Endothelial cell of umbilical vein (primary cell): ENCODE data around the gene RPL3. TPM values are rescaled to one million over a fixed set of nuclear protein-coding genes. Genes with fewer than 3 reads are reported as not detected.

ENCODE experiments used
- BruUV-seq: library from RNA; stranded (reverse); fragments of 400-500 nt; replicated peaks from 2 replicates; lab custom pipeline; 2021; lab: Mats Ljungman, UMichigan
- CTCF ChIA-PET: fragments of 300-600, 350-600 bp; sonication (Branson Sonifier 250); formaldehyde crosslinking; loops from one replicate; lab custom pipeline; 2021; ENCODE audit warnings: antibody characterized with exemption, inconsistent platforms; lab: Charles Lee
- POLR2A ChIA-PET: fragments of 300-600, 350-600 bp; sonication (Branson Sonifier 250); formaldehyde crosslinking; loops from one replicate; lab custom pipeline; 2021; ENCODE audit warnings: antibody characterized with exemption, inconsistent platforms; lab: Charles Lee
- DNase-seq: peaks from one replicate; pipeline ENCODE4 v3.0.0-alpha.2; 2011; ENCODE audit warnings: low read depth, low spot score
- FAIRE-seq: peaks from 2 replicates; lab custom pipeline; 2011; peaks lifted over from hg19 to GRCh38; lab: Jason Lieb, UNC
- H2AFZ ChIP-seq: 2 replicates; pipeline ENCODE4 v1.6.0; 2012; ENCODE audit warnings: low read depth, low read length, control low read depth, inconsistent platforms
- H3K27ac ChIP-seq: 2 replicates; pipeline ENCODE4 v1.5.1; 2011; ENCODE audit warnings: low read depth, mild to moderate bottlenecking, control low read depth, low read length, moderate library complexity; ENCODE audit not compliant: insufficient read depth
- H3K27me3 ChIP-seq, 2 experiments: 2 replicates each; pipeline versions ENCODE4 v1.6.0 to v1.6.1; 2011; ENCODE audit warnings: low read length in 2 of 2, mixed read lengths in 1 of 2; ENCODE audit not compliant: control insufficient read depth in 2 of 2, insufficient read depth in 2 of 2
- H3K36me3 ChIP-seq, 2 experiments: 2 replicates in 1 of 2; 3 replicates in 1 of 2; pipeline ENCODE4 v1.5.1; 2011; ENCODE audit warnings: low read length in 2 of 2, mild to moderate bottlenecking in 1 of 2, moderate library complexity in 1 of 2; ENCODE audit not compliant: control insufficient read depth in 2 of 2, insufficient read depth in 2 of 2; ENCODE audit errors: extremely low read depth in 1 of 2
- H3K4me1 ChIP-seq: 3 replicates; pipeline ENCODE4 v1.5.1; 2011; ENCODE audit warnings: mild to moderate bottlenecking, low read length; ENCODE audit not compliant: control insufficient read depth, insufficient read depth; ENCODE audit errors: extremely low read depth
- H3K4me2 ChIP-seq: 2 replicates; pipeline ENCODE4 v1.6.1; 2011; ENCODE audit warnings: low read length, control low read depth, mixed read lengths; ENCODE audit not compliant: insufficient read depth
- H3K4me3 ChIP-seq, 3 experiments: fragments of 200-600 bp in 1 of 3; sonication (generic), shearing (Covaris generic) in 1 of 3; replicated peaks in 1 of 3; 2 replicates each; pipeline ENCODE4 v1.5.1; 2011 to 2016; ENCODE audit warnings: control low read depth in 3 of 3, low read length in 3 of 3, mild to moderate bottlenecking in 2 of 3, inconsistent platforms in 1 of 3, low read depth in 1 of 3, moderate library complexity in 1 of 3; ENCODE audit not compliant: insufficient read depth in 1 of 3
- H3K79me2 ChIP-seq: 2 replicates; pipeline ENCODE4 v1.6.0; 2012; ENCODE audit warnings: low read length, inconsistent platforms; ENCODE audit not compliant: control insufficient read depth, insufficient read depth
- H3K9ac ChIP-seq: replicated peaks from 2 replicates; pipeline ENCODE3; 2011; ENCODE audit warnings: low read length, control low read depth; ENCODE audit not compliant: insufficient read depth; ENCODE audit errors: extremely low read depth
- H3K9me1 ChIP-seq: replicated peaks from 3 replicates; pipeline ENCODE4 v1.6.0; 2011; ENCODE audit warnings: mild to moderate bottlenecking, low read length; ENCODE audit not compliant: control insufficient read depth, insufficient read depth; ENCODE audit errors: extremely low read depth
- H3K9me3 ChIP-seq: replicated peaks from 2 replicates; pipeline ENCODE4 v1.5.1; 2012; ENCODE audit warnings: low read length, inconsistent platforms; ENCODE audit not compliant: control insufficient read depth, insufficient read depth
- H4K20me1 ChIP-seq: replicated peaks from 2 replicates; pipeline ENCODE3; 2011; ENCODE audit warnings: mild to moderate bottlenecking, low read length; ENCODE audit not compliant: control insufficient read depth, insufficient read depth; ENCODE audit errors: extremely low read depth
- EZH2 ChIP-seq: IDR thresholded peaks from 2 replicates; pipeline ENCODE4 v1.6.1; 2012; ENCODE audit warnings: borderline replicate concordance, low read depth, mild to moderate bottlenecking, moderate library complexity, low read length, inconsistent platforms; ENCODE audit not compliant: severe bottlenecking
- FOS ChIP-seq: IDR thresholded peaks from 2 replicates; pipeline ENCODE4 v1.6.1; 2011; ENCODE audit warnings: mild to moderate bottlenecking, low read length, moderate library complexity, borderline replicate concordance; ENCODE audit not compliant: insufficient read depth
- GATA2 ChIP-seq: IDR thresholded peaks from 2 replicates; pipeline ENCODE4 v1.7.0; 2011; ENCODE audit warnings: low read depth, mild to moderate bottlenecking, moderate library complexity, mixed read lengths, low read length; ENCODE audit not compliant: insufficient read length, insufficient read depth
- JUN ChIP-seq: IDR thresholded peaks from 2 replicates; pipeline ENCODE4 v1.6.1; 2011; ENCODE audit warnings: borderline replicate concordance, low read depth; ENCODE audit not compliant: insufficient read length, insufficient read depth
- MYC ChIP-seq: IDR thresholded peaks from one replicate; pipeline ENCODE4 v1.6.1; 2011; ENCODE audit warnings: mild to moderate bottlenecking, low read depth, low read length
- POLR2A ChIP-seq: IDR thresholded peaks from 2 replicates; pipeline ENCODE4 v1.6.1; 2012; ENCODE audit warnings: low read depth, mild to moderate bottlenecking, control low read depth, low read length
- POLR2AphosphoS5 ChIP-seq: IDR thresholded peaks from 2 replicates; pipeline ENCODE4 v1.6.1; 2012; ENCODE audit warnings: low read depth, mild to moderate bottlenecking, control low read depth, low read length, moderate library complexity; ENCODE audit not compliant: insufficient read depth
- dilution Hi-C: fragments of 300-500 bp; cut with MboI; formaldehyde crosslinking; loops from one replicate; pipeline ENCODE4 v1.15.0; 2019; ENCODE audit warnings: low sequenced_read_pairs; ENCODE audit not compliant: extremely low pct_ligation_motif_present
- intact Hi-C: fragments of 100-400 bp; cut with micrococcal nuclease; formaldehyde crosslinking; loops from one replicate; pipeline ENCODE4 v1.10.0; 2022
- polyA plus RNA-seq, 4 experiments: library from polyadenylated mRNA; depleted of rRNA in 3 of 4; stranded (reverse) in 3 of 4; unstranded in 1 of 4; fragments of >200 nt; gene quantifications; 2 replicates each; pipeline versions ENCODE4 v1.2.1 to v1.2.3, GENCODE V29; 2011 to 2012; ENCODE audit warnings: missing spikeins in 1 of 4
- total RNA-seq: library from RNA; stranded (reverse); gene quantifications from 2 replicates; pipeline ENCODE4 v1.2.3, GENCODE V29; 2021
- TF ChIP-seq, protein P1 (sequence below), 2 donors: IDR thresholded peaks; 1 replicate in 1 of 2; 2 replicates in 1 of 2; pipeline ENCODE4 v1.5.1; 2011; ENCODE audit warnings: low read length in 2 of 2, mild to moderate bottlenecking in 2 of 2, moderate library complexity in 2 of 2, control low read depth in 1 of 2, inconsistent platforms in 1 of 2, low read depth in 1 of 2; ENCODE audit not compliant: insufficient read depth in 1 of 2; ENCODE audit errors: extremely low read depth in 1 of 2
- TF ChIP-seq, protein P2 (sequence below): IDR thresholded peaks from 2 replicates; pipeline ENCODE4 v1.6.1; 2011; ENCODE audit not compliant: insufficient read depth, insufficient read length

Gene RPL3
- total and polyA plus RNA-seq, 2 donors (not counting 3 experiments of a cell fraction or from before 2014, with no cell fraction given), result 1,954 to 4,065 TPM

DNA sequence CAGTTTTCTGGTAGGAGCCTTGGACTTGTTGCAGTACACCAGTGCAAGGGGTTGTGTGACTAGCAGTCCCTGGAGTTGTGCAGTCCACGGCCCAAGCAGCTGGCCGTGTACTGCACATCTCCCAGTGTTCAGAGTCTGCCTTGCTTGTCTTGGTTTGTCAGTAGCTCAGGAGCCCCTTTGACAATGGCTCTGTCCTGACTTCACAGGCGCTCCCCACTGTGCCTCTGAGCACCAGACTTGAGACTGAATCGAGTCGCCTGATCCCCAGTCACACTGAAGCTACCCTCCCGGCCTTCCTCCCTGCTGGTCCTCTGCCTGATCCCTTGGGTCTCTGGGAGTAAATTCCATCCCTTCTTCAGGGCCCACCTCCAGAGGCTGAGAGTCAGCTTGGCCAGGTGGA is 49.8 kb upstream of the RPL3 start:
- no peak for TF ChIP-seq MYC
- TF ChIP-seq GATA2, result no peak
- TF ChIP-seq EZH2, result no peak
- no peak for TF ChIP-seq JUN
- no peak for TF ChIP-seq POLR2AphosphoS5
- TF ChIP-seq, protein P1, sequence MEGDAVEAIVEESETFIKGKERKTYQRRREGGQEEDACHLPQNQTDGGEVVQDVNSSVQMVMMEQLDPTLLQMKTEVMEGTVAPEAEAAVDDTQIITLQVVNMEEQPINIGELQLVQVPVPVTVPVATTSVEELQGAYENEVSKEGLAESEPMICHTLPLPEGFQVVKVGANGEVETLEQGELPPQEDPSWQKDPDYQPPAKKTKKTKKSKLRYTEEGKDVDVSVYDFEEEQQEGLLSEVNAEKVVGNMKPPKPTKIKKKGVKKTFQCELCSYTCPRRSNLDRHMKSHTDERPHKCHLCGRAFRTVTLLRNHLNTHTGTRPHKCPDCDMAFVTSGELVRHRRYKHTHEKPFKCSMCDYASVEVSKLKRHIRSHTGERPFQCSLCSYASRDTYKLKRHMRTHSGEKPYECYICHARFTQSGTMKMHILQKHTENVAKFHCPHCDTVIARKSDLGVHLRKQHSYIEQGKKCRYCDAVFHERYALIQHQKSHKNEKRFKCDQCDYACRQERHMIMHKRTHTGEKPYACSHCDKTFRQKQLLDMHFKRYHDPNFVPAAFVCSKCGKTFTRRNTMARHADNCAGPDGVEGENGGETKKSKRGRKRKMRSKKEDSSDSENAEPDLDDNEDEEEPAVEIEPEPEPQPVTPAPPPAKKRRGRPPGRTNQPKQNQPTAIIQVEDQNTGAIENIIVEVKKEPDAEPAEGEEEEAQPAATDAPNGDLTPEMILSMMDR (IDR thresholded peaks at IDR 0.05; ENCODE audit: extremely low read depth in 1 of 2, insufficient read depth in 1 of 2, low read depth in 1 of 2, low read length in 2 of 2), result no peak
- TF ChIP-seq FOS, result no peak
- TF ChIP-seq, protein P2, sequence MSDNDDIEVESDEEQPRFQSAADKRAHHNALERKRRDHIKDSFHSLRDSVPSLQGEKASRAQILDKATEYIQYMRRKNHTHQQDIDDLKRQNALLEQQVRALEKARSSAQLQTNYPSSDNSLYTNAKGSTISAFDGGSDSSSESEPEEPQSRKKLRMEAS, result no peak
- no peak for TF ChIP-seq POLR2A
- H3K9me3 ChIP-seq, result no peaks in the 10 kb centered on the region
- intact Hi-C loops, result no loop called here
- H3K27ac ChIP-seq, result no peak overlapping the region
- ChIA-PET CTCF (interaction anchor here (0.9 to 1.7 kb wide), 6 partner anchors 15 to 160 kb away, joined by 3 to 5 read pairs (median 4); partner anchors contain the start of gene TAB1), POLR2A (no interaction called here)
- dilution Hi-C loops, result no loop called here
- no peak overlapping the region for H3K9ac ChIP-seq
- H3K4me2 ChIP-seq, result no peak overlapping the region
- no peaks in the 10 kb centered on the region for H3K9me1 ChIP-seq
- no TSS peak for BruUV-seq
- H3K36me3 ChIP-seq, result no peaks in the 10 kb centered on the region
- H2AFZ ChIP-seq, result no peak overlapping the region
- no peaks in the 10 kb centered on the region for H3K4me1 ChIP-seq
- no peaks in the 10 kb centered on the region for H4K20me1 ChIP-seq
- no peaks in the 10 kb centered on the region for H3K27me3 ChIP-seq
- FAIRE-seq, result no peak
- H3K4me3 ChIP-seq, result no peak overlapping the region
- H3K79me2 ChIP-seq, result no peaks in the 10 kb centered on the region
- DNase-seq, result no peak
